Immature natural killer cell (primary cell): ENCODE measurements around the gene NLRP1. TPM values are rescaled to one million over a fixed set of nuclear protein-coding genes. Genes with fewer than 3 reads are reported as not detected.
"Not testable (repeated sequence)": the region's sequence is repeated elsewhere in the genome, so short reads cannot be mapped to it uniquely, and the experiment has no call there.

Experiments
- DNase-seq, 3 donors: peaks; one replicate each; pipeline ENCODE4 v3.0.0; 2022; ENCODE audit warnings: mixed read lengths in 1 of 3
- H3K27ac Mint-ChIP-seq, 6 donors: one replicate each; pipeline ENCODE4 v1.8.0; 2020; ENCODE audit warnings: mixed read lengths in 6 of 6, mild to moderate bottlenecking in 5 of 6, inconsistent platforms in 4 of 6, moderate library complexity in 3 of 6
- H3K27me3 Mint-ChIP-seq, 3 donors: one replicate each; pipeline ENCODE4 v1.8.0; 2020 to 2021; ENCODE audit warnings: low read depth in 3 of 3, mild to moderate bottlenecking in 3 of 3, mixed read lengths in 3 of 3, moderate library complexity in 3 of 3, inconsistent platforms in 1 of 3
- H3K36me3 Mint-ChIP-seq, 3 donors: one replicate each; pipeline ENCODE4 v1.8.0; 2020; ENCODE audit warnings: mixed read lengths in 3 of 3, inconsistent platforms in 2 of 3, mild to moderate bottlenecking in 2 of 3
- H3K4me1 Mint-ChIP-seq, 2 donors: one replicate each; pipeline ENCODE4 v1.8.0; 2020; ENCODE audit warnings: inconsistent platforms in 2 of 2, mild to moderate bottlenecking in 2 of 2, mixed read lengths in 2 of 2, moderate library complexity in 1 of 2
- H3K4me3 Mint-ChIP-seq, 5 donors: one replicate each; pipeline ENCODE4 v1.8.0; 2020; ENCODE audit warnings: mild to moderate bottlenecking in 5 of 5, mixed read lengths in 5 of 5, inconsistent platforms in 3 of 5, moderate library complexity in 3 of 5
- H3K9me3 Mint-ChIP-seq, 6 donors: one replicate each; pipeline ENCODE4 v1.8.0; 2020; ENCODE audit warnings: mild to moderate bottlenecking in 6 of 6, mixed read lengths in 6 of 6, inconsistent platforms in 4 of 6, moderate library complexity in 3 of 6
- polyA plus RNA-seq, 3 donors: library from polyadenylated mRNA; unstranded; fragments of 300-500 nt; fragmentation: Illumina TruSeq; gene quantifications; one replicate each; pipeline ENCODE4 v1.2.3, GENCODE V29; 2021

The NLRP1 gene
- polyA plus RNA-seq, 3 donors from 2014 or later: 7.9 to 31.7 (median 10.5) TPM

DNA sequence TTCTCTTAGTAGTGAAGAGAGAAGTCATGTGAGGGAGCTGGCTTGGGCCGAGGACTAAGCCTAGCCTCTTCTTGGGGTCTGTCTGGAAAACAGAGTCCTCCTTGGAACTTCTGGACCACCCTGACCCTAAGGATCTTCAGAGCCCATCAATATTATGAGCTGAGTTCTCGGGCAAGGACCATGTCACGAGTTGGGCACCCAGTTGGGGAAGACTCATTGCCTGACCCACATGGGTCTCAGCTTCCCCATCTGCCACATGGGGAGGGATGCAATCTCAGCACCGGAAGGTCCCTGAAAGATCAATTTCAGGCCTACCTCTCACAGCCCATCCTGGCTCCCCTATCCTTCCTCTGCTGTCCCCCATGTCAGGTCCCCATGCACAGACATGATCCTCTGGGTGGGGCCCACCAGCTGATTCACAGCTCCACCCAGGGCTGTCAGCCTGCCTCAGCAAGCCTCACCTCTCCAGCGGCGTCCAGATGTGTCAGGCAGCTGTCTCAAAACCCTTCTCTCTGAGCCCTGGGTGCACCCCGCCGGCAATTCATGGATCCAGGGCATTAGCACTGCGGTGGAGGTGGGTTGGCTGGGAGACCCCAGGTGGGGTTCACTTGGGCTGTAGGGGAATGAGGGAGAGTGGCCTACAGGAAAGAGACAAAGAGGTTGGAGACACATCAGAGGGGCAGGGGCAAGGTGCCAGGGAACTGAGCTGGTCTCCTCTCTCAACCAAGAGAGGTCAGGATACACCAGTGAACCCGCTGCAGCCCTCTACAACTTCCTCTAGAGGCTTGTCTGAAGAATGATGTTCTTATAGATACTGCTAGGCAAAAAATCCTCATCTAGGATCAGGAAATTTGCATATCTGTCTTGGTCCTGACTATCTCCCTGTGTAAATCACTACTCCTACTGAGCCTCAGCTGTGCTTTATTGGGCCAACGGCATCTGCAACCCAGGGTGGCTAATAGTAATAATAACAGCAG is 1.8 kb downstream of the NLRP1 start:
- DNase-seq: peak in 1 of 3 donors; percentile 13
- Mint-ChIP-seq H3K27me3 (peaks cover 2 to 4% (median 4%) of the 10 kb centered on the region in 3 donors), H3K4me3 (peak overlapping the region; percentile 93 to 99 (median 97)), H3K36me3 (peaks cover 19 to 36% (median 20%) of the 10 kb centered on the region in 3 donors), H3K9me3 (no peaks in the 10 kb centered on the region), H3K27ac (peak overlapping the region; percentile 92 to 99 (median 96)), H3K4me1 (peaks cover 77 to 86% of the 10 kb centered on the region in 2 donors)

DNA sequence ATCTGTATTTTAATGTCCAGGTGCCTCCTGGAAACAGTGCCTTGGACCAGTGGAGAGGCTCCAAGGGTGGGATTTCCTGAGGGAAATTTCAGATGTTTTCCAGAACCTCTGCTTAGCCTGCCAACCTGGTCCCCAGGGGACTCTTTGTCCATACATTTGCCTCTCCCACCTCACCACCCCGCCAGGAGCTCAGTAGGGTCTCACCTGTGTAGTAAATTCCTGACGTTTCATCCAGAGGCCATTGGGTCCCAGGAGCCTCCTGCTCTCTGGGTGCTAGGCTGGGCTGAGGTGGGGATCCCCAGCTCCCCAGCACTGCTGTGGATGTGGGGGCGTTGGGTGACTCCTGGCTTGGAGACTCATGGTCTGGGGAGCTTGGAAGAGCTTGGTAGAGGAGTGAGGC is 2.7 kb downstream of the NLRP1 start:
- H3K27ac Mint-ChIP-seq: peak overlapping the region; percentile 92 to 99 (median 96)
- no peak for DNase-seq
- peaks cover 26 to 42% (median 27%) of the 10 kb centered on the region in 3 donors for H3K36me3 Mint-ChIP-seq
- no peaks in the 10 kb centered on the region for H3K9me3 Mint-ChIP-seq
- H3K27me3 Mint-ChIP-seq: peaks cover 1 to 4% (median 2%) of the 10 kb centered on the region in 3 donors
- H3K4me3 Mint-ChIP-seq: peak overlapping the region; percentile 93 to 99 (median 97)
- peaks cover 80 to 90% of the 10 kb centered on the region in 2 donors for H3K4me1 Mint-ChIP-seq

DNA sequence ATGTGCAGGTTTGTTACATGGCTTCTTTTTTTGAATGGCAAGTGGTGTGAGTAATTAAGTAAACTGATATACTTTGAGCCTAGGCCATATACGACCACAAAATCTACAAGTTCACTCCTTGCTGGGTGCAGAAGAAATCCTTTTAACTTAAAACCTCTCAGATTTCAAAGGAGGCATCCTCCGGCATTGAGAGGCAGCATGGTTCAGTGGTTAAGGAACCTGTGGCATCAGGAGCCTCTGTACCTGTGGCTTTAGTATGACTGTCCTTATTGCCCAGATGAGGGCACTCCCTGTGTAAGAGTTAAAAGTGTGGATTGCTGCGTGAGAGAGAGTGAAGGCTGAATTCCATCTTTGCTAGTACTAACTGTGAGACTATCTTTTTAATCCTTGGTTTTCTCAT is 3.3 kb downstream of the NLRP1 start:
- peaks cover 1 to 4% (median 3%) of the 10 kb centered on the region in 3 donors for H3K27me3 Mint-ChIP-seq
- H3K4me1 Mint-ChIP-seq: peaks cover 83 to 92% of the 10 kb centered on the region in 2 donors
- H3K27ac Mint-ChIP-seq: peak overlapping the region; percentile 53 to 96 (median 93)
- no peaks in the 10 kb centered on the region for H3K9me3 Mint-ChIP-seq
- DNase-seq: no peak
- peak overlapping the region in 4 of 5 donors; percentile 26 to 57 (median 29) for H3K4me3 Mint-ChIP-seq
- H3K36me3 Mint-ChIP-seq: peaks cover 26 to 47% (median 27%) of the 10 kb centered on the region in 3 donors

DNA sequence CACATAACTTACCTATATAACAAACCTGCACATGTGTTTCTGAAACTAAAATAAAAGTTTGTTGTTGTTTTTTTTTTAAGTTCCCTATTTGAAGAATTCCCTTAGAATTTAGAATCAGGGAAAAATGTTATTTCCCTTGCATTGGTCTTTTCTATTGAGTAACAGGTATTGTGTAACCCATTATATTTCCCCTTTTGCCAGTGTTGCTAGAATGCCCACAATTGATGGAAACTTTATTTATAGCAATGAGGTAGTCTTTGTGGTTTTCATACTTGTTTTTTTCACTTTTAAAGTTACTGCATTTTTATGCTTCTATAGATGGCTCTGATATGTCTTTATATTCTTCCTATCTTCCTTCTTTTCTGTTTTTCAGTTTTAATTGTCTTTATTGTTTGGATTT is 3.9 kb downstream of the NLRP1 start:
- peaks cover 1 to 4% (median 3%) of the 10 kb centered on the region in 3 donors for H3K27me3 Mint-ChIP-seq
- H3K4me3 Mint-ChIP-seq: peak overlapping the region in 4 of 5 donors; percentile 12 to 62 (median 45)
- peak overlapping the region; percentile 53 to 96 (median 93) for H3K27ac Mint-ChIP-seq
- no peak for DNase-seq
- H3K9me3 Mint-ChIP-seq: no peaks in the 10 kb centered on the region
- peaks cover 26 to 53% (median 31%) of the 10 kb centered on the region in 3 donors for H3K36me3 Mint-ChIP-seq
- peaks cover 89 to 94% of the 10 kb centered on the region in 2 donors for H3K4me1 Mint-ChIP-seq

DNA sequence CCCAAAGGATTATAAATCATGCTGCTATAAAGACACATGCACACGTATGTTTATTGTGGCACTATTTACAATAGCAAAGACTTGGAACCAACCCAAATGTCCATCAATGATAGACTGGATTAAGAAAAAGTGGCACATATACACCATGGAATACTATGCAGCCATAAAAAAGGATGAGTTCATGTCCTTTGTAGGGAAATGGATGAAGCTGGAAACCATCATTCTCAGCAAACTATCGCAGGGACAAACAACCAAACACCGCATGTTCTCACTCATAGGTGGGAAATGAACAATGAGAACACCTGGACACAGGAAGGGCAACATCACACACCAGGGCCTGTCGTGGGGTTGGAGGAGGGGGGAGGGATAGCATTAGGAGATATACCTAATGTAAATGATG is 5.5 kb downstream of the NLRP1 start:
- Mint-ChIP-seq H3K36me3 (peaks cover 31 to 61% (median 40%) of the 10 kb centered on the region in 3 donors), H3K27ac (peak overlapping the region in 2 of 6 donors; percentile 24 to 62), H3K4me1 (peaks cover 84 to 92% of the 10 kb centered on the region in 2 donors), H3K4me3 (peak overlapping the region in 1 of 5 donors; percentile 26)
- not testable (repeated sequence) for H3K9me3 Mint-ChIP-seq, H3K27me3 Mint-ChIP-seq, DNase-seq

DNA sequence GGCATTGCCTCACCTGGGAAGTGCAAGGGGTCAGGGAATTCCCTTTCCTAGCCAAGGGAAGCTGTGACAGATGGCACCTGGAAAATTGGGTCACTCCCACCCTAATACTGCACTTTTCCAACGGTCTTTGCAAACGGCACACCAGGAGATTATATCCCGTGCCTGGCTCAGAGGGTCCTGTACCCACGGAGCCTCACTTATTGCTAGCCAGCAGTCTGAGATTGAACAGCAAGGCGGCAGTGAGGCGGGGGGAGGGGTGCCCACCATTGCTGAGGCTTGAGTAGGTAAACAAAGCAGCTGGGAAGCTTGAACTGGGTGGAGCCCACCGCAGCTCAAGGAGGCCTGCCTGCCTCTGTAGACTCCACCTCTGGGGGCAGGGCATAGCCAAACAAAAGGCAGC is 11.3 kb downstream of the NLRP1 start:
- H3K9me3 Mint-ChIP-seq, H3K27ac Mint-ChIP-seq, H3K4me3 Mint-ChIP-seq, DNase-seq, H3K27me3 Mint-ChIP-seq: not testable (repeated sequence)
- Mint-ChIP-seq H3K36me3 (peaks cover 23 to 65% (median 44%) of the 10 kb centered on the region in 3 donors), H3K4me1 (peaks cover 71 to 79% of the 10 kb centered on the region in 2 donors)

DNA sequence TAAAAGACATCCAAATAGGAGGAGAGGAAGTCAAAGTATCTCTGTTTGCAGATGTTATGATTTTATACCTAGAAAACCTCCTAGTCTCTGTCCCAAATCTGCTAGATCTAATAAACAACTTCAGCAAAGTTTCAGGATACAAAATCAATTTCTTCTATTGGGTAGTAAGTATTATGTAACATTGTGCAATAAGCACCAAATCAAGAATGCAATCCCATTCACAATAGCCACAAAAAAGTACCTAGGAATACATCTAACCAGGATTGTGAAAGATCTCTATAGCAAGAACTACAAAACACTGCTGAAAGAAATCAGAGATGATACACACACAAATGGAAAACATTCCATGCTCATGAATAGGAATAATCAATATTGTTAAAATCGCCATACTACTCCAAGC is 13.0 kb downstream of the NLRP1 start:
- H3K27me3 Mint-ChIP-seq: peaks cover 0 to 5% (median 2%) of the 10 kb centered on the region in 3 donors

DNA sequence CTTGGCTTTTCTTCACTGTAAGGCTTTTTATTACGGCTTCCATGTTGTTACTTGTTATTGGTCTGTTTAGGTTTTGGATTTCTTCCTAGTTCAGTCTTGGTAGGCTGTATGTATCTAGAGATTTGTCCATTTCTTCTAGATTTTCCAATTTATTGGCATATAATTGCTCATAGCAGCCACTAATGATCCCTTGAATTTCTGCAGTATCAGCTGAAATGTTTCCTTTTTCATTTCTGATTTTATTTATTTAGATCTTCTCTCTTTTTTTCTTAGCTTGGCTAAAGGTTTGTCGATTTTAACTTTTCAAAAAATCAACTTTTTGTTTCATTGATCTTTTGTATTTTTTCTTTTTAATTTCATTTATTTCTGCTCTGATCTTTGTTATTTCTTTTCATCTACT is 18.5 kb downstream of the NLRP1 start:
- H3K27ac Mint-ChIP-seq: peak overlapping the region in 1 of 6 donors; percentile 33
- peaks cover 0 to 3% (median 3%) of the 10 kb centered on the region in 3 donors for H3K27me3 Mint-ChIP-seq
- H3K4me3 Mint-ChIP-seq: no peak overlapping the region
- peaks cover 32 to 52% of the 10 kb centered on the region in 2 donors for H3K4me1 Mint-ChIP-seq
- peaks cover 14 to 29% (median 18%) of the 10 kb centered on the region in 3 donors for H3K36me3 Mint-ChIP-seq
- H3K9me3 Mint-ChIP-seq: no peaks in the 10 kb centered on the region
- DNase-seq: no peak

More for the DNA sequence above, 13.0 kb downstream of the NLRP1 start:
- Mint-ChIP-seq H3K27ac (peak overlapping the region in 2 of 6 donors; percentile 0 to 33), H3K4me1 (peaks cover 57 to 62% of the 10 kb centered on the region in 2 donors), H3K36me3 (peaks cover 28 to 68% (median 48%) of the 10 kb centered on the region in 3 donors), H3K9me3 (no peaks in the 10 kb centered on the region), H3K4me3 (no peak overlapping the region)
- no peak for DNase-seq

DNA sequence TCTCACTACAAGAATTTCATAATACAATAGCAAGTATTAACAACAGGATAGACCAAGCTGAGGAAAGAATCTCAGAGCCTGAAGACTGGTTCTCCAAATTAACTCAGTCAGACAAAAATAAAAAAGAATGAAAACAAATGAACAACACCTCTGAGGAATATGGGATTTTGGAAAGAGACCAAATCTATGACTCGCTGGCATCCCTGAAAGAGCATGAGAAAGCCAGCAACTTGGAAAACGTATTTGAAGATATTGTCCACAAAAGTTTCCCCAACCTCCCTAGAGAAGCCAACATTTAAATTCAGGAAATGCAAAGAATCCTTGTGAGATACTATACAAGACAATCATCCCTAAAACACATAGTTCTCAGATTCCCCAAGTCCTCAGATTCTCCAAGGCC is 20.9 kb downstream of the NLRP1 start:
- H3K4me3 Mint-ChIP-seq: no peak overlapping the region
- H3K4me1 Mint-ChIP-seq: peaks cover 13 to 29% of the 10 kb centered on the region in 2 donors
- no peaks in the 10 kb centered on the region for H3K9me3 Mint-ChIP-seq
- no peak for DNase-seq
- H3K27ac Mint-ChIP-seq: peak overlapping the region in 5 of 6 donors; percentile 25 to 70 (median 46)
- H3K27me3 Mint-ChIP-seq: peaks cover 0 to 3% (median 0%) of the 10 kb centered on the region in 3 donors
- H3K36me3 Mint-ChIP-seq: peaks cover 20 to 35% (median 21%) of the 10 kb centered on the region in 3 donors

DNA sequence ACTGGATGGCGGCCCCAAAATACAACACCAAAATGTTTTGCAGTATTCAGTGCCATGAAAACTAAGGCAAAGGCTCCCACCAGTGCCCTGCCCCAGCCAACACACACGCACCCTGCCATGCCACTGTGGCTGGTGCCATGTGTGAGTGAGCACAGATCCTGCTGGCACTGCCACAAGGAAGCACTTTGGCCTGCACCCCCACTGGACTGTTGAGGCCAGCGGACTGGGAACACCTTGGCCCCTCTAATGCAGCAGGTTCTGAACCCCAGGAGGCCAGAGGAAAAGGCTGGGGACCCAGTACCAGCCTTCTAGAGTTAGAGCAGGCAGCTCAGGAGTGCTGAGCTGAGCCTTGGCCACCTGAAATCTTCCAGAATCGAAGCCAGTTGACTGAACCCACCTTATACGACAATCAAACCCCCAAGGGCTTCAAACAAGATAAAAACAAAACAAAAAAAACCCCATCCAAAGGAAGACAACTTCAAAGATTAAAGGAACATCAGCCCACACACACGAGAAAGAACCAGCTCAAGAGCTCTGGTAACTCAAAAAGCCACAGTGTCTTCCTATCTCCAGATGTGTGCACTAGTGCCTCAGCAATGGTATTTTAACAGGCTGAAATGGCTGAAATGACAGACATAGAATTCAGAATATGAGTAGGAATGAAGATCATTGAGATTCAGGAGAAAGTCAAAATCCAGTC is 21.5 kb downstream of the NLRP1 start:
- H3K9me3 Mint-ChIP-seq: no peaks in the 10 kb centered on the region
- H3K4me1 Mint-ChIP-seq: peaks cover 14 to 31% of the 10 kb centered on the region in 2 donors
- H3K4me3 Mint-ChIP-seq: no peak overlapping the region
- DNase-seq: no peak
- H3K36me3 Mint-ChIP-seq: peaks cover 17 to 32% (median 19%) of the 10 kb centered on the region in 3 donors
- peak overlapping the region in 5 of 6 donors; percentile 25 to 70 (median 41) for H3K27ac Mint-ChIP-seq
- H3K27me3 Mint-ChIP-seq: peaks cover 0 to 3% (median 0%) of the 10 kb centered on the region in 3 donors

DNA sequence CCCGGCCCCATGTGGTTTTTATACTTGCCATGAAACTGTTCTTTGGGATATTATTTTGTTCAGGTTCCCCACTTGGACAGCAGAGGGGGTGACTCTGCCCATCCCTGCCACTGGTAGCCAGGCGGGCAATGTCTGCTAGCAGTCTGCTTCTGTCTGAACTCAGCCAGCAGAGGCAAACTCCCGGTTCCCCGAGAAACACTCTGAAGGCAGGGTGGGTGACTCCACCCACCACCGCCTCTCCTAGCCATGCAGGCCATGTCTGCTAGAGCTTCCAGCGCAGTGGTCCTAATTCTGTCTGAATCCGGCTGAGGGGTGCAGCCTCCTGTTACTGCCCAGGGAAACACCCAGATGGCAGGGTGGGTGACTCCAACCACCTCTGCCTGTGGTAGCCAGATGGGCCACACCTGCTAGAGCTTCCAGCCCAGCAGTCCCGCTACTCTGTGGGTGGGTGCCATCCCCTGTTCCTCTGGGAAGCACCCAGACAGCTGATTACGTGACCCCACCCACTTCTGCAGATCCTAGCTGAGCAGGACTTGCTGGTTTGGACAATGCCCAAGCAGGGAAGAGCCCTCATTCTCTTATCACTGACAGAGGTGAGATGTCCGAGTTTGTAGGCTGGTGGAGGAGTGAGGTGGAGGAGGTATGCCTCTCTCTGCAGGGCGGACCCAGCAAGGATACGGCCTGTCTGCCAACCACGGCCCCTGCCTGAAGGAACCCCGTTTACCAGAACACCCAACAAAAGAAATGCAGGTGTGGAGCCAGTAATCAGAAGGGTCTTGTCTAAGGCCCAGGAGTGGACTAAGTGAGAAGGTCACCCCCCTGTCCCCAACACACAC is 22.4 kb downstream of the NLRP1 start:
- no peak overlapping the region for H3K4me3 Mint-ChIP-seq
- peaks cover 21 to 40% of the 10 kb centered on the region in 2 donors for H3K4me1 Mint-ChIP-seq
- no peak overlapping the region for H3K27ac Mint-ChIP-seq
- no peak for DNase-seq
- H3K36me3 Mint-ChIP-seq: peaks cover 9 to 33% (median 19%) of the 10 kb centered on the region in 3 donors
- H3K27me3 Mint-ChIP-seq: peaks cover 0 to 3% (median under 1%) of the 10 kb centered on the region in 3 donors
- H3K9me3 Mint-ChIP-seq: no peaks in the 10 kb centered on the region

DNA sequence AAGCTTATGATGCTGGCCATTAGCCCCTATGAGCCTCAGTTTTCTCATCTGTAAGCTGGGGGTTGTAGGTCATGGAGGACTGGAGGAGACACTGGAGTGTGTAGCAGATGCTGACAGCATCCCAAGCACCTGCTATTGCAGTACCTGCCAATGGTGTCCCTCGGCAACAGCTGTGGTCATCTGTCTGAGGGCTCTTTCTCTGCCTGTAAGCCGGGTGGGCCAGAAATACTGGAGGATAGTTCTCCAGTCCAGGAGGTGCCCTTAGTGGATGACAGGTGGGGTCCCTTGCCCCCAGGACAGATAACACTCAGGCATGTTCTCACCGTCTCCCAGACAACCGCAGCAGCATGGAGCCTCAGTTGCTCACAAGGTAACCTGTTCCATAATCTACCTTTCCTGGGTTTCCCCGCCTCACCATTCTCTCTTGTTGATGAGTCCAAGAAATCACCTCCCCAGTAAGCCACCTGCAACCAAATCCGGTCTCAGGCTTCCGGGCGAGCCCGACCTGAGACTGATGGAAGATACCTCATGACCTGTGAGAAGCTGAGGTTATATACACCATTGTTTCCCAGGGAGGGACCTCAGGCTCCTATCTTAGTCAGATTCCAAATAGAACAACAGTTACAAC is 23.8 kb downstream of the NLRP1 start:
- no peak for DNase-seq
- Mint-ChIP-seq H3K4me1 (peaks cover 24 to 35% of the 10 kb centered on the region in 2 donors), H3K27ac (no peak overlapping the region), H3K27me3 (peaks cover 0 to 4% (median 1%) of the 10 kb centered on the region in 3 donors), H3K9me3 (no peaks in the 10 kb centered on the region), H3K36me3 (peaks cover 4 to 33% (median 15%) of the 10 kb centered on the region in 3 donors), H3K4me3 (no peak overlapping the region)
